ENCODE data around the gene NCAM1.
"Not testable (repeated sequence)": the region's sequence is repeated elsewhere in the genome, so short reads cannot be mapped to it uniquely, and the experiment has no call there.

Gene NCAM1

DNA sequence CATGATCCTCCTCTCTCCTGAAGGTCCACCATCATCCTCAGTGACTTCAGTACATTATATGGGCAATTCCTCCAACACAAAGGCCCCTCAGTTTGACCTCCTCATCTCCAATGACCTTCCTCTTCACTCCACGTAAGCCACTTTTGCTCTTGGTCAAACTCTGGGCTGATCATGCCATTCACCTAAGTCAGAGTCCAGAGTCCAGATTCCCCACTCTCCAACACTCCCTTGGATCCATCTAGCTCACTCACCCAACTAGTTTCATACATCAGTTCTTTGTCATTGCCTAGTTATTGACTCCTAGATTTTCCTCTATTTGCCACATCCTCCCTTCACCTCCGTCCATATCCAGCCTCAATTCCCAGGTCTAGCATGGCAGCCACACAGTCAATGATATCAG lies 322.7 kb downstream of the NCAM1 start:
- 91% methylated on average over 2 of the region's 2 CpGs for WGBS
- H3K9ac ChIP-seq (ENCODE audit: low read depth, low read length) = no peak overlapping the region

DNA sequence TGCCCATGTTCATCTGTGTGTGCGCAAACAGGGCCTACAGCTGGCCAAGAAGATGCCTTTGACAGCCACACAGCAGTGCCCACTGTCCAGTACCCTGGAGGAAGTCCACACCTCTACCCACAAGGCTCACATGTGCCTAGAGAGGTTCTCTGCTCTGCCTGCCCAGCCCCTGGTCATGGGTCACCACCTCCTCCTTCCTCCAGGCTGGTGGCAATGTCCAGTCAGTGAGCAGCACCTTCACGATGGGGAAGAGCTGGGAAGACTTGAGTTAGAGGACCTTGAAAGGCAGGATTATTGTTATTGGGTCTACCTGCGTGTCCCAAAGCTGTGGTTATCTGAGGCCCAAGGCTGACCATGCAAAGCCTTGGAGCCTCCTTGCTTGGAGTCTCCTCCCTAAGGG lies 324.8 kb downstream of the NCAM1 start:
- no peak overlapping the region for H3K9ac ChIP-seq (ENCODE audit: low read depth, low read length)
- H3K36me3 ChIP-seq (ENCODE audit: insufficient read depth, low read length) = no peaks in the 10 kb centered on the region
- H3K4me3 ChIP-seq (ENCODE audit: low read length) = no peak overlapping the region
- no peaks in the 10 kb centered on the region for H3K9me3 ChIP-seq (ENCODE audit: insufficient read depth, low read depth, low read length)
- 96% methylated on average over 3 of the region's 3 CpGs for WGBS
- no peaks in the 10 kb centered on the region for H3K4me1 ChIP-seq (ENCODE audit: insufficient read depth, low read length)
- no peaks in the 10 kb centered on the region for H3K27me3 ChIP-seq (ENCODE audit: insufficient read depth, low read length)
- H3K27ac ChIP-seq (ENCODE audit: low read depth, low read length) = no peak overlapping the region

More for the DNA sequence above, 322.7 kb downstream of the NCAM1 start:
- Histone ChIP-seq H3K27me3 (ENCODE audit: insufficient read depth, low read length) (no peaks in the 10 kb centered on the region), H3K36me3 (ENCODE audit: insufficient read depth, low read length) (no peaks in the 10 kb centered on the region), H3K4me1 (ENCODE audit: insufficient read depth, low read length) (no peaks in the 10 kb centered on the region), H3K4me3 (ENCODE audit: low read length) (no peak overlapping the region), H3K9me3 (ENCODE audit: insufficient read depth, low read depth, low read length) (no peaks in the 10 kb centered on the region), H3K27ac (ENCODE audit: low read depth, low read length) (no peak overlapping the region)

DNA sequence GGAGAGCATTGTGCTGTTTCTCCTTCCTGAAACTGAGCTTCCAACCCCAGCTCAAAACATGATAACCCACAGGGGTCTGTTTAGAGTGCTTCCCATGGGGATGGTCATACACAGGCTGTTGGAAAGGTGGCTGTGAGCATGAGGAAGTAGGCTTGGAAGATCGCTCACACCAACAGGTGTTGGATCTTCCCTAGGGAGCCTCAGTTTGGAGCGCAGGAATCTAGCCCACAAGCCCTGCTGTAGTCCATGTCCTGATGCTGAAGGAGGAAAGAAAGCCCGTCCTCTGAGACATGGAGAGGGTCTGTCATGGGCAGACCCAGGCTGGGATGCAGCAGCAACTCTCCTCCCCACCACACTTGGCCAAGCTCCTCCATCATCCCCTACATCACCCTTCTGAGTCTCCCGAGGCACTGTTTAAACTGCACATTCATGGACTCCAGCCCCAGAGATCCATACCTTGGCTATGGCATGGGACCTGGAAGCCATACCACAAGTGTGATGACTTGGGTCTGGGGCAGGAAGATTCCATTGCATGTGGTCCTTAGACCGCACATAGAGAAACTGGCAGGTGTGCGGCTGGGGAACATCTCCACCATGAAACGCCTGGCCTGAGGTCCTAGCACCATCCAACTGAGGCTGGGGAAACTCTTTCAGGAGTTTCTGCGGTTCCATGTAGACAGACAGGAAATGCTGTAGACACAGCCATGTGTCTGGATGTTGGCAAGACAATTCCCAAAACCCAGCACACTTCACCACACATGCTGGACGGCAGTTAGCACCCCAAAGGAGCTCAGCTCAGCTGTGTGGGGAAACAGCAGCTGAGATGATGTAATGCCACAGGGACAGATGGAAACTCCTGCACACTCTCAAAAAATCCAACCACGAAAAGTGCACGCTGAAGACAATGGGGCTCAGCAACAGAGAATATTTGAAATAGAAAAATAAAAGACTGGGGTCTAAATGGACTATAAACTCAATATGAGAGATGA lies 325.6 kb downstream of the NCAM1 start:
- Histone ChIP-seq H3K4me1 (ENCODE audit: insufficient read depth, low read length) (no peaks in the 10 kb centered on the region), H3K27me3 (ENCODE audit: insufficient read depth, low read length) (no peaks in the 10 kb centered on the region), H3K9me3 (ENCODE audit: insufficient read depth, low read depth, low read length) (no peaks in the 10 kb centered on the region), H3K4me3 (ENCODE audit: low read length) (no peak overlapping the region), H3K27ac (ENCODE audit: low read depth, low read length) (no peak overlapping the region), H3K9ac (ENCODE audit: low read depth, low read length) (no peak overlapping the region), H3K36me3 (ENCODE audit: insufficient read depth, low read length) (no peaks in the 10 kb centered on the region)
- 92% methylated on average over 11 of the region's 11 CpGs for WGBS

DNA sequence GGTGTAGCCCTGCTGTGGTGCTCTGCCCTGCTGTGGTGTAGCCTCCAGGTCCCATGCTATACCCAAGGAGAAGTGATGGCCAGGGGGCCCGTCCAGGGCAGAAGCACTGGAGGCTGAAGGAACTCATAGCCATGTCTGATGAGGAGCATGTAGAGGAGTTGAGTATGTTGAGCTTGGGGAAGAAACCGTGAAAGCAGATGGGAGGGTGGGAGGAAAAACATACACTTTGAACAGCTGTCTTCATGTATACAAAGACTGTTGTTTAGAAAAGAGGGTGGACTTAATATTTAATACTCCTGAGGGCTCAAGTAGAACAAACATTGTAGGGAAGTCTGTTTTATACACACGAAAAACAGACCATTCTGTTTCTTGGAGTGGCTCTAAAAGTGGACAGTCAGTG lies 326.6 kb downstream of the NCAM1 start:
- no peak overlapping the region for H3K9ac ChIP-seq (ENCODE audit: low read depth, low read length)
- 90% methylated on average over 3 of the region's 3 CpGs for WGBS
- no peaks in the 10 kb centered on the region for H3K4me1 ChIP-seq (ENCODE audit: insufficient read depth, low read length)
- H3K27me3 ChIP-seq (ENCODE audit: insufficient read depth, low read length) = no peaks in the 10 kb centered on the region
- no peak overlapping the region for H3K27ac ChIP-seq (ENCODE audit: low read depth, low read length)
- H3K4me3 ChIP-seq (ENCODE audit: low read length) = no peak overlapping the region
- no peaks in the 10 kb centered on the region for H3K36me3 ChIP-seq (ENCODE audit: insufficient read depth, low read length)
- H3K9me3 ChIP-seq (ENCODE audit: insufficient read depth, low read depth, low read length) = no peaks in the 10 kb centered on the region

DNA sequence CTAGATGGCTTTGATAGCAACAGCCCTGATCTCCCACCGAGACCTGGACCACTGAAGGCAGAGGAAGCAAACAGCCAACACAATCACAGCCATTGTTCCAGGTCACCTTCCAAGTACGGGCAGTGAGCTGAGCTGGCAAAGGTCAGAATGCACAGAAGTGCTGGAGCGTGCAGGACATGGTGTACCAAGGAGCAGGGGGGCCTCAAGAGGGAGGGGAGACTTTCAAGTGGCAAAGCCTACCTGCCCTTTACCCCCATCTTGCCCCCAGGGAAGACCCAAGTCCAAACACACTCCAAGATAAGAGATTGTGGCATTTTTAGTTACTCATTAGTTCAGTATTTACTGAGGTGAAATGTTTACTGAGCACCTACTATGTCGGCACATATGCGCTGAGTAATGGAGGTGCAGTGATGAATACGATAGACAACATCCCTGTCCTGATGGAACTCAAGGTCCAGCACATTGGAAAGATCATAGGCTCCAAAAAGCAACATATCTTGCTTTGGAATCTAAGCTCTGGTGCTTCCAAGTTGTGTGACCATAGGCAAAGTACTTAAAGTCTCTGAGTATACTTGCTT lies 327.2 kb downstream of the NCAM1 start:
- Histone ChIP-seq H3K9me3 (ENCODE audit: insufficient read depth, low read depth, low read length) (no peaks in the 10 kb centered on the region), H3K4me1 (ENCODE audit: insufficient read depth, low read length) (no peaks in the 10 kb centered on the region), H3K27ac (ENCODE audit: low read depth, low read length) (no peak overlapping the region), H3K27me3 (ENCODE audit: insufficient read depth, low read length) (no peaks in the 10 kb centered on the region), H3K4me3 (ENCODE audit: low read length) (no peak overlapping the region), H3K9ac (ENCODE audit: low read depth, low read length) (no peak overlapping the region), H3K36me3 (ENCODE audit: insufficient read depth, low read length) (no peaks in the 10 kb centered on the region)
- WGBS = 94% methylated on average over 6 of the region's 6 CpGs

DNA sequence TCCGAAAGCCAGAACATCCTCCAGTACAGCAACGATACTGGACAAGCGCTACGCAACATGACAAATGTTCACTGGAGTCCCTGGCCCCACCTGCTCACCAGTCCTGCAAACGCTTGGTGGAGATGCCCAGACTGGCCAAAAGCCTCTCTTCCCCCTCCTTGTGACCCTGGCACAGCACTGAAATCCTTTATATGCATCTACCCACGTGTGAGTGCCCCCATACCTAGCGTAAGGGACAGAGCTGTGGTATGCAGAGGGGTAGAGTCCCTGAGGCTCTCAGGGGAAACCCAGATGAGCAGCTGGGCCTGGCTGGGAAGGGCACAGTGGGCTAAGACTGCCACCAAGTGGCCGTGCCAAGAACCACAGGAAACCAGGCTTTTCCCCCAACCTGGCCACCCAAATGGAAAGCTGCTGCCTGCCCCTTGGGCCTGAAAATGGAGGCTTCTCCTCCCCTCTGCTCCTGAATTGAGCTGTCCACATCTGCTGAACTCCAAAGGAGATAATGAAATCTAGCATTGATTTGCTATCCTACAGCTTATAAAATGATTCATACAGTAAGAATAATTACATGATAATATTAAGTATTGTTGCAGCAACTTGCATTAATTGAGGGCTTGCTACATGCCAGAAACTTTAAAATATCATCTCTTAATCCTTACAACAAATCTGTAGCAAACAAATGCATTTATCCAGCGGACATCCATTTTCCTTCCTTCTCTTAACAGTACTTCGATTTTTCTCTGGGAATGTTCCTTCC lies 328.4 kb downstream of the NCAM1 start:
- Histone ChIP-seq H3K36me3 (ENCODE audit: insufficient read depth, low read length) (no peaks in the 10 kb centered on the region), H3K9ac (ENCODE audit: low read depth, low read length) (no peak overlapping the region), H3K27ac (ENCODE audit: low read depth, low read length) (no peak overlapping the region), H3K4me3 (ENCODE audit: low read length) (no peak overlapping the region), H3K4me1 (ENCODE audit: insufficient read depth, low read length) (no peaks in the 10 kb centered on the region), H3K9me3 (ENCODE audit: insufficient read depth, low read depth, low read length) (no peaks in the 10 kb centered on the region), H3K27me3 (ENCODE audit: insufficient read depth, low read length) (no peaks in the 10 kb centered on the region)
- 59% methylated on average over 10 of the region's 10 CpGs for WGBS

DNA sequence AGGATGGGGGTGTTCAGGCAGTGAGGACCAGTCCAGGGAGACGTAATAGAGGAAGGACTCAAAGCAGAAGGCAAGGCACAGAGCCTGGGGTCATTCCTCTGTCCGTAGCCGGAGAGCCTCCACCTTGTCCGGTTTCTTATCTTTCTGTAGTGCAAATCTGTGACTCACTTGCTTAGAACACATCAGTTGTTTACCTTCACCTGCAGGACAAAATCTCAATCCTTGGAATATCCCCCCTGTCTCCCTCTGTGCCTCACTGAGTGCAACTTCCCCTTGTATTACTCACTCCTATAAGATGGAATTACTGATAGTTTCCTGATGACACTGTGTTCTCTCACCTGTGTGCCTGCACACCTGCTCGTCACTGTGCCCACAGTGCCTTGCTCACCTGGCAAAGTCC lies 332.7 kb downstream of the NCAM1 start:
- H3K27ac ChIP-seq (ENCODE audit: low read depth, low read length) = no peak overlapping the region
- H3K4me3 ChIP-seq (ENCODE audit: low read length) = no peak overlapping the region
- peaks cover 11% of the 10 kb centered on the region; the same call in 1 of the 2 replicates for H3K4me1 ChIP-seq (ENCODE audit: insufficient read depth, low read length)
- no peak overlapping the region for H3K9ac ChIP-seq (ENCODE audit: low read depth, low read length)
- no peaks in the 10 kb centered on the region for H3K9me3 ChIP-seq (ENCODE audit: insufficient read depth, low read depth, low read length)
- no peaks in the 10 kb centered on the region for H3K27me3 ChIP-seq (ENCODE audit: insufficient read depth, low read length)
- WGBS = 70% methylated on average over 5 of the region's 5 CpGs
- no peaks in the 10 kb centered on the region for H3K36me3 ChIP-seq (ENCODE audit: insufficient read depth, low read length)

DNA sequence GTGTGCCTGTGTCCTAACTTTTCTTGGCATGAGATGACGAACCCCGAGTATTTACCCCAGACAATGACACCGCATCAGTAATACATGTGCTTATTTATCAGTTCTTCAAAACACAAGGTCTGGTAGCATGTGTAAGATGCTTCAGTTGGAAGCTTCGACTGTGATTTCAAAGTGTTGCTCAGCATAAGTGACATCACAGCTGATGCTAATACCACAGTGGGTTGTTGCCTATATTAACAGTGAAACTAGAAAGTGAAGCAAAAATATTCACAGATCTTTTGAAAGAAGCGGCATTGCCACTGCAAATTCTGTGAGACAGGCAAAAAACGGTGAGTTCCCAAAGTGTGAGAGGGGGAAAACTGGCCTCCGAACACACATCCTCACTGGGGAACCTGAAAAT lies 334.8 kb downstream of the NCAM1 start:
- Histone ChIP-seq H3K4me3 (ENCODE audit: low read length) (no peak overlapping the region), H3K9me3 (ENCODE audit: insufficient read depth, low read depth, low read length) (no peaks in the 10 kb centered on the region), H3K4me1 (ENCODE audit: insufficient read depth, low read length) (peaks cover 11% of the 10 kb centered on the region; the same call in 1 of the 2 replicates), H3K27ac (ENCODE audit: low read depth, low read length) (no peak overlapping the region), H3K36me3 (ENCODE audit: insufficient read depth, low read length) (no peaks in the 10 kb centered on the region), H3K27me3 (ENCODE audit: insufficient read depth, low read length) (no peaks in the 10 kb centered on the region), H3K9ac (ENCODE audit: low read depth, low read length) (no peak overlapping the region)
- WGBS = 98% methylated on average over 7 of the region's 7 CpGs

DNA sequence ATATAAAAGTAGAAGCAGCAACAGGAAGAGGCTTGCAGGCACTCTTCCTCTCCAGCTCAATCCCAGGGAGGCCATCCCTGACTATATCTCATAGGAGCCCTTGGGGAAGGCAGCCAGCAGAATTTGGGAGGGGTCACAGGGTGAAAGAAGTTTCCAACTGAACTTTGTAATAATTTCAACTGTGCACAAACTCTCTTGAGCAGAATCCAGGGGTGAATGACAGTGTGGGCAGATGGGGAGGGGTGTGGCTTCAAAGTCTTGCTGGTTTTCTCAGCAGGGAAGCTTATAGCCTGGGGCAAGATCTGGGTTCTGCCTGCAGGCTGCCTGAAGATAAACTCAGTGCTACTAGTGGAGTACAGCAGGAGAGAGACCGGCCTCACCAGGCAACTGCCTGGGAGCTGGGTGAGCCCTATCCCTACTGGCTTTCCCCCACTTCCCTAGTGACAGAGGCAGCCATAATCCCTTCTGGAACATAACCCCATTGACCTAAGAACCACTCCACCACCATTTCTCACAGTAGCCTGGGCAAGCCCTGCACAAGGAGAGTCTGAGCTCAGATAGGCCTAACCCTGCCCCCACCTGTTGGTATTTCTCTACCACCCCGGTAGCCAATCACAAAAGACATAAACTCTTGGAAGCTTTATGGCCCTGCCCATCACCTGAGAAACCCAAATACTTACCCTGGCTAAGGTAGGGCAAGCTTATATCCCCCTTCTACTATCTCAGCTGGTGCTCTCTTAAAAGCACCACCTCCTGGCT lies 335.4 kb downstream of the NCAM1 start:
- 69% methylated on average over 2 of the region's 2 CpGs for WGBS
- H3K36me3 ChIP-seq (ENCODE audit: insufficient read depth, low read length) = no peaks in the 10 kb centered on the region
- no peak overlapping the region for H3K9ac ChIP-seq (ENCODE audit: low read depth, low read length)
- H3K4me3 ChIP-seq (ENCODE audit: low read length) = no peak overlapping the region
- no peak overlapping the region for H3K27ac ChIP-seq (ENCODE audit: low read depth, low read length)
- no peaks in the 10 kb centered on the region for H3K27me3 ChIP-seq (ENCODE audit: insufficient read depth, low read length)
- peaks cover 11% of the 10 kb centered on the region; the same call in 1 of the 2 replicates for H3K4me1 ChIP-seq (ENCODE audit: insufficient read depth, low read length)
- no peaks in the 10 kb centered on the region for H3K9me3 ChIP-seq (ENCODE audit: insufficient read depth, low read depth, low read length)

DNA sequence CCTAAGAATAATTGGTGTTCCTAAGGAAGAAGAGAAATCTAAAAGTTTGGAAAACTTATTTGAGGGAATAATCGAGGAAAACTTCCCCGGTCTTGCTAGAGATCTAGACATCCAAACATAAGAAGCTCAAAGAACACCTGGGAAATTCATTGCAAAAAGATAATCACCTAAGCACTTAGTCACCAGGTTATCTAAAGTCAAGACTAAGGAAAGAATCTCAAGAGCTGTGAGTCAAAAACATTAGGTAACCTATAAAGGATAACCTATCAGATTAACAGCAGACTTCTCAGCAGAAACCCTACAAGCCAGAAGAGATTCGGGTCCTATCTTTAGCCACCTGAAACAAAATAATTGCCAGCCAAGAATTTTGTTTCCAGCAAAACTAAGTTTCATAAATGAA lies 337.3 kb downstream of the NCAM1 start:
- not testable (repeated sequence) for H3K27ac ChIP-seq (ENCODE audit: low read depth, low read length); H3K27me3 ChIP-seq (ENCODE audit: insufficient read depth, low read length); H3K9me3 ChIP-seq (ENCODE audit: insufficient read depth, low read depth, low read length); H3K36me3 ChIP-seq (ENCODE audit: insufficient read depth, low read length); H3K4me3 ChIP-seq (ENCODE audit: low read length); H3K9ac ChIP-seq (ENCODE audit: low read depth, low read length)
- WGBS = 92% methylated on average over 3 of the region's 3 CpGs
- H3K4me1 ChIP-seq (ENCODE audit: insufficient read depth, low read length) = peaks cover 11% of the 10 kb centered on the region; the same call in 1 of the 2 replicates
